Activated CD8-positive, alpha-beta T cell treated with anti-CD3 and anti-CD28 coated beads for 36 hours (primary cell): ENCODE results near the gene LCOR. TPM values are rescaled to one million over a fixed set of nuclear protein-coding genes. Genes with fewer than 3 reads are reported as not detected.

ENCODE experiments used
- ATAC-seq: fragments of 200-7000 bp; cut with Tn5 transposase; one replicate; pipeline ENCODE4 v1.10.0; 2021; ENCODE audit warnings: mild to moderate bottlenecking, moderate library complexity
- CTCF ChIA-PET: fragments of 350-600 bp; sonication (Branson Sonifier 250); formaldehyde crosslinking; loops from one replicate; lab custom pipeline; 2021; ENCODE audit warnings: antibody characterized with exemption; lab: Charles Lee
- POLR2A ChIA-PET: fragments of 350-600 bp; sonication (Branson Sonifier 250); formaldehyde crosslinking; loops from one replicate; lab custom pipeline; 2021; ENCODE audit warnings: antibody characterized with exemption; lab: Charles Lee
- DNase-seq: peaks from one replicate; pipeline ENCODE4 v3.0.0-alpha.2; 2020
- H3K27ac Mint-ChIP-seq: one replicate; pipeline ENCODE4 v1.8.0; 2021; ENCODE audit warnings: mild to moderate bottlenecking, mixed read lengths
- H3K27me3 Mint-ChIP-seq: one replicate; pipeline ENCODE4 v1.8.0; 2021; ENCODE audit warnings: mixed read lengths
- H3K36me3 Mint-ChIP-seq: one replicate; pipeline ENCODE4 v1.8.0; 2021; ENCODE audit warnings: low read depth, mixed read lengths
- H3K4me1 Mint-ChIP-seq: one replicate; pipeline ENCODE4 v1.8.0; 2021; ENCODE audit warnings: low read depth, mixed read lengths
- H3K4me3 Mint-ChIP-seq: one replicate; pipeline ENCODE4 v1.8.0; 2021; ENCODE audit warnings: mild to moderate bottlenecking, moderate library complexity, mixed read lengths
- H3K9me3 Mint-ChIP-seq: one replicate; pipeline ENCODE4 v1.8.0; 2021; ENCODE audit warnings: mixed read lengths
- CTCF ChIP-seq: fragments of 200-600 bp; IDR thresholded peaks from one replicate; pipeline ENCODE4 v1.8.0; 2022; ENCODE audit warnings: antibody characterized with exemption, mild to moderate bottlenecking
- intact Hi-C: fragments of 100-400 bp; cut with micrococcal nuclease; formaldehyde crosslinking; loops from one replicate; pipeline ENCODE4 v1.10.0; 2022
- total RNA-seq, 2 experiments: library from RNA; stranded (reverse); gene quantifications; one replicate each; pipeline ENCODE4 v1.2.3, GENCODE V29; 2021

The LCOR gene
- total RNA-seq, 2 experiments from 2014 or later, result 20.6 to 24.3 TPM

GRCh38 chr10:97040248-97040584 is 208.1 kb downstream of the LCOR start:
- no peaks in the 10 kb centered on the region for H3K36me3 Mint-ChIP-seq
- CTCF ChIA-PET, result interaction anchor here (4.4 to 7.6 kb wide), 2 partner anchors 14 to 155 kb away, joined by 34 to 125 read pairs; no protein-coding TSS in a partner anchor
- H3K4me1 Mint-ChIP-seq, result peaks cover 9% of the 10 kb centered on the region
- no peak overlapping the region for H3K4me3 Mint-ChIP-seq
- no peak for TF ChIP-seq CTCF
- no peaks in the 10 kb centered on the region for H3K9me3 Mint-ChIP-seq
- intact Hi-C loops, result no loop called here
- peaks cover 8% of the 10 kb centered on the region for H3K27me3 Mint-ChIP-seq
- POLR2A ChIA-PET, result no interaction called here
- DNase-seq (no peak), ATAC-seq (no peak)
- H3K27ac Mint-ChIP-seq, result no peak overlapping the region

GRCh38 chr10:97040706-97041105 is 208.6 kb downstream of the LCOR start:
- H3K9me3 Mint-ChIP-seq, result no peaks in the 10 kb centered on the region
- peaks cover 9% of the 10 kb centered on the region for H3K4me1 Mint-ChIP-seq
- intact Hi-C loops, result no loop called here
- DNase-seq, result no peak
- TF ChIP-seq CTCF, result no peak
- peaks cover 8% of the 10 kb centered on the region for H3K27me3 Mint-ChIP-seq
- H3K27ac Mint-ChIP-seq, result no peak overlapping the region
- ChIA-PET POLR2A (no interaction called here), CTCF (interaction anchor here (1.7 kb wide), 1 partner anchor 15 kb away, joined by 6 read pairs; no protein-coding TSS in a partner anchor)
- no peak overlapping the region for H3K4me3 Mint-ChIP-seq
- H3K36me3 Mint-ChIP-seq, result no peaks in the 10 kb centered on the region
- ATAC-seq, result no peak

GRCh38 chr10:97042081-97042480 is 210.0 kb downstream of the LCOR start:
- H3K27me3 Mint-ChIP-seq, result no peaks in the 10 kb centered on the region
- H3K9me3 Mint-ChIP-seq, result no peaks in the 10 kb centered on the region
- peaks cover 6% of the 10 kb centered on the region for H3K4me1 Mint-ChIP-seq
- no peak overlapping the region for H3K27ac Mint-ChIP-seq
- ATAC-seq (no peak), DNase-seq (no peak)
- ChIA-PET CTCF (interaction anchor here (1.7 kb wide), 1 partner anchor 17 kb away, joined by 6 read pairs; no protein-coding TSS in a partner anchor), POLR2A (no interaction called here)
- no peaks in the 10 kb centered on the region for H3K36me3 Mint-ChIP-seq
- no peak for TF ChIP-seq CTCF
- intact Hi-C loops, result no loop called here
- no peak overlapping the region for H3K4me3 Mint-ChIP-seq

GRCh38 chr10:97042716-97043562 is 210.8 kb downstream of the LCOR start:
- Mint-ChIP-seq H3K4me1 (no peaks in the 10 kb centered on the region), H3K4me3 (no peak overlapping the region), H3K36me3 (no peaks in the 10 kb centered on the region), H3K9me3 (no peaks in the 10 kb centered on the region), H3K27me3 (no peaks in the 10 kb centered on the region), H3K27ac (no peak overlapping the region)
- no peak for TF ChIP-seq CTCF
- ChIA-PET CTCF (interaction anchor here (2.4 kb wide), 1 partner anchor 18 kb away, joined by 10 read pairs; no protein-coding TSS in a partner anchor), POLR2A (no interaction called here)
- DNase-seq (no peak), ATAC-seq (no peak)
- intact Hi-C loops, result no loop called here

GRCh38 chr10:97043563-97043855 is 211.4 kb downstream of the LCOR start:
- no peaks in the 10 kb centered on the region for H3K4me1 Mint-ChIP-seq
- no peak overlapping the region for H3K4me3 Mint-ChIP-seq
- TF ChIP-seq CTCF, result no peak
- no peak for DNase-seq
- H3K36me3 Mint-ChIP-seq, result no peaks in the 10 kb centered on the region
- no peaks in the 10 kb centered on the region for H3K9me3 Mint-ChIP-seq
- no peaks in the 10 kb centered on the region for H3K27me3 Mint-ChIP-seq
- no peak overlapping the region for H3K27ac Mint-ChIP-seq
- ChIA-PET POLR2A (no interaction called here), CTCF (interaction anchor here (1.1 to 2.4 kb wide), 2 partner anchors 19 to 30 kb away, joined by 5 to 10 read pairs; no protein-coding TSS in a partner anchor)
- no peak for ATAC-seq
- intact Hi-C loops, result no loop called here
